Suppressor macrophage treated with lipopolysaccharide for 4 hours (primary cell): ENCODE measurements around the gene SHOC2.

Source experiments
- DNase-seq: peaks from one replicate; pipeline ENCODE4 v3.0.0-alpha.2; 2020

SHOC2 gene

GRCh38 chr10:110919349-110919931 lies at the start of gene SHOC2:
SHOC2 (plus strand) TSS chr10:110919604; CDS start chr10:110964359, 44,755 bp downstream.
- peak; percentile 100 for DNase-seq

GRCh38 chr10:110870823-110871297 lies 48.5 kb upstream of the SHOC2 start:
- DNase-seq: no peak

GRCh38 chr10:110871298-110872084 lies 47.9 kb upstream of the SHOC2 start, which contains the start of gene PDCD4:
PDCD4 (plus strand) TSS chr10:110871928; CDS start chr10:110876028, 4,100 bp downstream.
- DNase-seq: peak; percentile 98

- DNase-seq: peak; percentile 88
Measured at GRCh38 chr10:110872145-110872983, 47.0 kb upstream of the SHOC2 start.

GRCh38 chr10:110872984-110873923 lies 46.1 kb upstream of the SHOC2 start:
- no peak for DNase-seq

- no peak for DNase-seq
Measured at GRCh38 chr10:110873951-110874350, 45.5 kb upstream of the SHOC2 start.

- DNase-seq: no peak
Measured at GRCh38 chr10:110876000-110876399, 43.4 kb upstream of the SHOC2 start.

- DNase-seq: no peak
Measured at GRCh38 chr10:110876788-110877187, 42.6 kb upstream of the SHOC2 start.

- DNase-seq: no peak
Measured at GRCh38 chr10:110880012-110880411, 39.4 kb upstream of the SHOC2 start.

GRCh38 chr10:110881247-110881646 lies 38.2 kb upstream of the SHOC2 start:
- no peak for DNase-seq

GRCh38 chr10:110881905-110882304 lies 37.5 kb upstream of the SHOC2 start:
- DNase-seq: no peak

GRCh38 chr10:110883924-110884323 lies 35.5 kb upstream of the SHOC2 start:
- DNase-seq: no peak

GRCh38 chr10:110885932-110886674 lies 33.3 kb upstream of the SHOC2 start:
- DNase-seq: no peak

- DNase-seq: no peak
Measured at GRCh38 chr10:110887560-110887959, 31.8 kb upstream of the SHOC2 start.

GRCh38 chr10:110892602-110893288 lies 26.7 kb upstream of the SHOC2 start:
- DNase-seq: no peak

- DNase-seq: peak; percentile 68
Measured at GRCh38 chr10:110893559-110894179, 25.7 kb upstream of the SHOC2 start.

GRCh38 chr10:110897184-110897583 lies 22.2 kb upstream of the SHOC2 start:
- no peak for DNase-seq

GRCh38 chr10:110898391-110898790 lies 21.0 kb upstream of the SHOC2 start:
- no peak for DNase-seq

GRCh38 chr10:110900983-110901382 lies 18.4 kb upstream of the SHOC2 start:
- no peak for DNase-seq
